HG02678 (cell line): ENCODE measurements around the gene FOXF2.

Source experiments
- ATAC-seq: cut with Tn5 transposase; IDR thresholded peaks from one replicate; pipeline ENCODE4 v1.9.1; 2021; ENCODE audit warnings: mild to moderate bottlenecking, moderate library complexity; ENCODE audit not compliant: unreplicated experiment

FOXF2 gene

DNA sequence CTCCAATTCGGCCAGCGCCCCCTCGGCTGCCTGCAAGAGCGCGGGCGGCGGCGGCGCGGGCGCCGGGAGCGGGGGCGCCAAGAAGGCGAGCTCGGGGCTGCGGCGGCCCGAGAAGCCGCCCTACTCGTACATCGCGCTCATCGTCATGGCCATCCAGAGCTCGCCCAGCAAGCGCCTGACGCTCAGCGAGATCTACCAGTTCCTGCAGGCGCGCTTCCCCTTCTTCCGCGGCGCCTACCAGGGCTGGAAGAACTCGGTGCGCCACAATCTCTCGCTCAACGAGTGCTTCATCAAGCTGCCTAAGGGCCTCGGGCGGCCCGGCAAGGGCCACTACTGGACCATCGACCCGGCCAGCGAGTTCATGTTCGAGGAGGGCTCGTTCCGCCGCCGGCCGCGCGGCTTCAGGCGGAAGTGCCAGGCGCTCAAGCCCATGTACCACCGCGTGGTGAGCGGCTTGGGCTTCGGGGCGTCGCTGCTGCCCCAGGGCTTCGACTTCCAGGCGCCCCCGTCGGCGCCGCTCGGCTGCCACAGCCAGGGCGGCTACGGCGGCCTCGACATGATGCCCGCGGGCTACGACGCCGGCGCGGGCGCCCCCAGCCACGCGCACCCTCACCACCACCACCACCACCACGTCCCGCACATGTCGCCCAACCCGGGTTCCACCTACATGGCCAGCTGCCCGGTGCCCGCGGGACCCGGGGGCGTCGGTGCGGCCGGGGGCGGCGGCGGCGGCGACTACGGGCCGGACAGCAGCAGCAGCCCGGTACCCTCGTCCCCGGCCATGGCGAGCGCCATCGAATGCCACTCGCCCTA, 963 bp downstream of the FOXF2 start:
- ATAC-seq, result no peak

DNA sequence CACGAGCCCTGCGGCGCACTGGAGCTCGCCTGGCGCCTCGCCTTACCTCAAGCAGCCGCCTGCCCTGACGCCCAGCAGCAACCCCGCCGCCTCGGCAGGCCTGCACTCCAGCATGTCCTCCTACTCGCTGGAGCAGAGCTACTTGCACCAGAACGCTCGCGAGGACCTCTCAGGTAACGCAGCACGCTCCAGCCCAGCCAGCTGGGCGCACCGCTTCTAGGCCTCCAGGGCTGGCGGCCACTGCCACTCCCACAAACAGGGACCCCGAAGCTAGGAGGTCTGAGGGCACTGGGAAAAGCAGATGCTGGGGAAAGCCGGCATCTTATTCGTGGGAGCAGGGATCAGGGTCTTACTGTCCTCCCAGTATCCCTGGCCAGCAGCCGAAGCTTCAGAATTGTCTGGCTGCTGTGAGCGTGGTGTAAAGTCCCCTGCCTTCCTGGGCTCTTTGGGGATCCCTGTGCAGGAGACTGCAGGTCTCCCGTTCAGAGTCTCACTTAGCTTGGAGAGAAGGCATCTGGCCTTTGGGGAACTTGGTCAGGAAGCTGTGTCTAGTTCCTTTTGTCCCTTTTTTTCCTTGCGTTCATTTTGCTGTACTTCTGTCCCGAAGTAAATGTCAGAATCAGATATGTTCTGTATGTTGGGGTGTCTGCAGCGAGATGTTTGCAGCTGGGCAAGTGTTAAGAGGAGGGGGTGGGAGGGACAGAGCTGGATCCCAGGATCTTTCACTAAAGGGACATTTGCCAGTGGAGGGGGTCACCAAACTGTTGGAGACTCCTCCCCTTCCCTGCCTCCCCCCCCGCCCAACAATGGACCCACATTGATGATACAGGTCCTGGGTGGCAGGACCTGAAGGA, 1.8 kb downstream of the FOXF2 start:
- ATAC-seq, result no peak

DNA sequence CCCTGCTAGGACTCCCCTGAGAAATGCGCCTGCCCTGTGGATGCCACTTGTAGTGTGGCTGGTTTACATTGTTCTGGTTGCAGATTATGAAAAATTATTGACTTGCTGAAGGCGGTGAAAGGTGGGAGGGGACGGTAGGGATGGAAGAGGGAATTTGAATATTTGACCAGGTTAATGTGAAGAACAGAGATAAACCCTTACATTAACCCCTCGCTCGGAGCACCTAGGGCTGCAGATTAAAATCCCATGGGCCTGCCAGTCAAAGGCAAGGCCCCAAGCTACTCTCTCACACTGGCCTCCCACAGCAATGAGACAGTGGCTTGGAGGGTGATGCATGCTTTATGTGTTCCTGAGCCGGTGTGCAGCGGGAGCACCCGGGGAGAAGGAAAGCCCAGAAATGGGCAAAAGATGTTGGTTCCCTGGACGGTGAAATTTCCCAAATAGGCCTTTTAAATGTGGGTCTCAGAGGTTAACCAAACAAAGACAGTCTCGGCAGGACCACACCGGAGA, 2.5 kb downstream of the FOXF2 start:
- no peak for ATAC-seq

DNA sequence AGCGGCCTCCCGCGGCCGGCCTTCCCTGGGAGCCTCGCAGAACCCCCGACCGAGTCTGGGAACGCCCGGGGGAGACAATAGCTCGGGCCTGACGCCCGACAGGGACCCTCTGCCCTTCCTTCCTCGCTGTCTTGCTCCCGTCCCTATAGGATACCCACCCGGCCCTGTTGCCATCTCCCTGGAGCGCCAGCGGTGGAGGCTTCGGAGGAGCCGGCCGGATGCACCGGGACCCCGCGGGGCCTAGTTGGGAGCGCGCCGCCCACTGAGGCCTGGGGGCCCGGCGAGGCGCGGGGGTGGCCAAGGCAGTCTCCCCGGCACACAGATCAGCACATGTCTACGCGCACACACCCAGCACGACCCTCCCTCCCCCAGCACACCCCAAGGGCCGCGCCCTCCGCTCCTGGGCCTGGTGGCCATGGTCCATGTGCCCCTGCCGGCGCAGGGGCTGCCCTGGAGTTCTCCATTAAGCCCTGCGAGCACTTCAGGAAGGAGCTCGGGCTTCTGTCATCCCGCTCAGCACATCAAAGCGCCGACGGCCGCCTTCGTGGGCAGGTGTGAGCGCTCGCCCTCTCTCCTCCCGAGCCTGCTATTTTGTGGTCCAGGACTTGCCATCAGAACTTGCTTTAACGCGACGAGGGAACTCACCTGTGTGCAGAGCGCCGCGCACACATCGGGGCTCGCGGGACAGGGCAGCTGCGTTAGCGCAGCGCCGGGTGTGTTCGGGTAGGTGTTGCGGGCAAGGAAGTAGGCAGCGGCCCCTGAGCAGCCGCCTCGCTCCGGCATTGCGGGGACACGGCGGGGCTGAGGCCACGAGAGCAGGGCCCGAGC, 3.7 kb downstream of the FOXF2 start:
- ATAC-seq, result no peak

DNA sequence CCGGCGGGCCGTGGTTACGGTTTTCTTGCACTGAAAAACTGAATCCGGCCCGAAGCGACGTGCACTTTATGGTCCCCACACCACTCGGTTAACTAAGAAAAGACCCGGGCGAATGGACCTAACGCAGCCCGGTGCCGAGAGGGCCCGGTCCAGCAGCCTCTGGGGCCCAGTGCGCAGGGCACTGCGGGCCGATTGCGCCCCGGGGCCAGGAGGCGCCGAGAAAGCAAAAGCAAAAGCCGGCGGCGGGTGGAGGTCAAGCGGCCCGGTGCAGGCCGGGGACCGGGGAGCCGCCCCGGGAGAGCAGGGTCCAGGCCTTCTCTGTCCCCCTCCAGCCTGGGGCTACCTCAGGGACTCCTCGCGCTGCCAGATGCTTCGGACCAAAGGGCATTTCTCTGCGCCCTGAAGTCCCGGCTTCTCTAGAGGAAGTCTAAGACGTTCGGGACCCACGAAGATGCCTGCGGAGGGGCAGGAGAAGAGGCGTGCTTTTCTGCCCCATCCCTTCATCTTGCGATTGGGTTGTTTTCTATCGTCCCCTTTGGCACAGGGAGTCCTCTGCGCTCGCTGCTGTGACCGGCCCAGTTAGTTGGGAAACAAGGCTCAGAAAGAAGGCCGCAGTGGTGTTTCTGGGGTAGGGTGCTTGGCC, 4.4 kb downstream of the FOXF2 start:
- no peak for ATAC-seq

- ATAC-seq, result no peak
These were observed 5.4 kb downstream of the FOXF2 start for GRCh38 chr6:1394514-1395463.

DNA sequence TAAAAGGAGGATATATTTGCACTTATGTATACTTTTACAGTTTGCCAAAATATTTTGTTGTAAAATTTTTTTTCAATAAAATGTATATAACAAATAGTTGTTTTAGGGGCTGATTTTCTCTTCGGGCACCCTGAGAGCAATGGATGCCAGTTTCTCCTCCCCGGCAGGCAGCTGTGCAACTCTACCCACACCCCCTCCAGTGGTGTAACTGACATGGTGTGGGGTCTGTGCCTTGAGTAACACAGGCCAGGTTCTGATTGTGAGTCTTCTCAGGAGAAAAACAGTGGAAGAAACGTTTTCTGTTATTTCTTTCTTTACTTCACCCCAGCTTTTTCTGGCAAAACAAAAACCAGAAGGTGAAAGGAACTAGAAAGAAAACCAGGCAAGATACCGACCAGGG, 6.1 kb downstream of the FOXF2 start:
- no peak for ATAC-seq

GRCh38 chr6:1395941-1396908, 6.8 kb downstream of the FOXF2 start:
- ATAC-seq, result no peak

GRCh38 chr6:1396952-1397868, 7.8 kb downstream of the FOXF2 start:
- ATAC-seq, result no peak

GRCh38 chr6:1399085-1399780, 9.9 kb downstream of the FOXF2 start:
- no peak for ATAC-seq

DNA sequence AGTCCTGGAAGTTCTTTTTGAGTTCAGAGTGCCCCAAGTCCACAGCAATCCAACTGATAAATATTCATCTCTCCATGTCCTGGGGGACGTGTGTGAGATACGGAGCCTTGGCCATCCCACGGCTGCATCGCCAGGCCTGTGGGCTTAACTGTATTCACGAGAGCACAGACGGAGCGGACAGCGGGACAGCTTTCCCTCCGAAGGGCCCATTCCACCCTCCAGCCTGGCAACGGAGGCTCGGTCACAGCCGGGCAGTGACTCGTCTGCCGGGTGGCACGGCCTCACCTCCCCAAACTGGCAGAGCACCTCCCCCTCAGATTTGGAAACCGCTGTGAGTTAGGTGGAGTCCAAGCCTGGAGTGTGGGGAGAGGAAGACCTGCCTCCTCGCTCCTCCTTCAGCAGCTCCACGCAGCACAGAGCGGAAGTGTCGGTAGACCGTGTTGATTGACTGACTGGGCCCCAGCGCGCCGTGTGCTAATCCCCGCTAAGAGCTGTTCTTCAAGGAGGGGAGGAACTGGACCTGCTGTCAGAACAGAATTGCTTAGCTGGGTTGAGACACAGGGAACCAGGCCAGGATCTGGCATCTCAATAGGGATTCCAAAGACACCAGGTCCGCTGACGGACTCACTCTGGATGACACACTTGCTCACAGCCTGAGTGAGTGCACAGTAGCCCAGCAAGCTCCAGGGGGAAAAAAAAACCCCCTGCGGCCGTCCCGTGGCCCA, 10.9 kb downstream of the FOXF2 start:
- no peak for ATAC-seq

DNA sequence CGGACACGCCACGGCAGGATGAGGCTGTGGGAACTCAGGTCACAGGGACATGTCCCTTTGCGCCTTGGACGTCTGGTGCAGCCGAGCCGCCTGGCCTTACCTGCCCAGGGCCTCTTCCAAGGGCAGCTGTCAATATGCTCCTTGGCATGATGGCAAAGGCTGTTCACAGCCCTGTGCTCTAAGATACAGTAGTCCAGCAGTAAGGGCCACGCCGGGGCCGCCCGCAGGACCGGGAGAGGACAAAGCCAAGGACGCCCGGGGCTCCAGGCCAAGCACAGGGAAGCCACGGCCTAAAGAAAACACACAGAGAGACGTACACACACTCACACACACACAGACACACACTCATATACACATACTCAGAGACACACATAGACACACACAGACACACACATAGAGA, 13.0 kb downstream of the FOXF2 start:
- no peak for ATAC-seq

DNA sequence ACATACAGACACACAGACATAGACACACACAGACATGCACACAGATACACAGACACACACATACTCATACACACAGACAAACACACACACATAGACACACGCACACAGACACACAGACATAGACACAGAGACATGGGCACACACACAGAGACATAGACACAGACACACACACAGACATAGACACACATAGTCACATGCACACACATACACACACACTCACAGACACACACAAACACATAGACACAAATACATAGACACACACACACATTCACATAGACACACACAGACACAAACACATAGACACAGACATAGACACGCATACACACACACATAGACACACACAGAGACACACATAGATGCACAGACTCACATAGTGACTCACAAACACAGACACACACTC, 13.5 kb downstream of the FOXF2 start:
- no peak for ATAC-seq

DNA sequence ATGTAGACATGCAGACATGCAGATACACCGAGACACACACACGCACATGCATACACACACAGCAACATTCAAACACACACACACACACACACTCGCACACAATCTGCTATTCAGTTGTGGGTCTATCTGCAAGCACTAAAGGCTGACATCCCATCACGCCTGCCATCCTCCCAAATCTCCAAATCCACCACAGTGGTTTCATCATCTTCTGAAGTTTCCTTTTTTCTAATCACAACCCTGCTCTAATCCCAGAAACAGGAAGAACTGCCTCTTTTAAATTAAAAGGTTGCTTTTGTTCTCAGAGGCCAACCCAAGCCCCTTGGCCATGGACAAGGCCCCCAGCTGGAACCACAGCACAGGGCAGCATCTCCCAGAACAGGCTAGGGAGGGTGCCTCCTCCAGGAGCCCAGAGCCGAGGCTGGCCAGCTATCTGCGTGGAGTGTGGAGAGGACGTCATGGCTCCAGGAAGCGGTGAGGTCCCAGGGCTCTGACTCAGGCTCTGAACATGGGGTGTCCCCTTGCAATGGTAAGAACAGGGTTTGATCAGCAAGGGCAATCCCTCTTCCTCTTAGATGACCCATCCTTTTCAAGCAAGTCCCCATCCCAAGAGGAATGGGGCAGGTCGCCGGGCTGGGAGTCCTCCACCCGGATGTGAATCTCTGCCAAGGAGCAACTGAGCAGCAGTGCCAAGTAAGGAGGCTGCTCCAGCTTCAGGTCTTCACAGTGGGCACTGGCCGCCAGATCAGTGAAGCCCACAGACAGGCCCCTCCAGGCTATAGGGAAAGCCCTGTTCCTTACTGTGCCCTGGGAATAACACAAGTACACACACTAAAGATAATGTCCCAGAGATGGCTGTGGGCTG, 14.7 kb downstream of the FOXF2 start:
- ATAC-seq, result no peak

GRCh38 chr6:1404713-1405098, 15.3 kb downstream of the FOXF2 start:
- no peak for ATAC-seq
